BE2C (cell line): Measurements from ENCODE around the gene CLIC4.
"Not testable (repeated sequence)": the region's sequence is repeated elsewhere in the genome, so short reads cannot be mapped to it uniquely, and the experiment has no call there.

Experiments
- DNase-seq: peaks from one replicate; pipeline ENCODE4 v3.0.0-alpha.2; 2020
- H3K27me3 ChIP-seq: fragments of 250-450 bp; sonication (Bioruptor Pico); 2 replicates; pipeline ENCODE4 v1.5.1; 2020; ENCODE audit warnings: mild to moderate bottlenecking
- H3K36me3 ChIP-seq: fragments of 250-450 bp; sonication (Bioruptor Pico); 2 replicates; pipeline ENCODE4 v1.5.1; 2020; ENCODE audit warnings: mild to moderate bottlenecking
- H3K4me1 ChIP-seq: fragments of 250-450 bp; sonication (Bioruptor Pico); 2 replicates; pipeline ENCODE4 v1.5.1; 2020
- H3K4me3 ChIP-seq: 2 replicates; pipeline ENCODE4 v1.5.1; 2011; ENCODE audit warnings: low read depth, low read length
- H3K9me3 ChIP-seq: fragments of 250-450 bp; sonication (Bioruptor Pico); 2 replicates; pipeline ENCODE4 v1.5.1; 2020
- TF ChIP-seq, protein P1 (sequence below): IDR thresholded peaks from 2 replicates; pipeline ENCODE4 v1.5.1; 2012; ENCODE audit warnings: mild to moderate bottlenecking, low read depth, low read length

CLIC4 gene

DNA sequence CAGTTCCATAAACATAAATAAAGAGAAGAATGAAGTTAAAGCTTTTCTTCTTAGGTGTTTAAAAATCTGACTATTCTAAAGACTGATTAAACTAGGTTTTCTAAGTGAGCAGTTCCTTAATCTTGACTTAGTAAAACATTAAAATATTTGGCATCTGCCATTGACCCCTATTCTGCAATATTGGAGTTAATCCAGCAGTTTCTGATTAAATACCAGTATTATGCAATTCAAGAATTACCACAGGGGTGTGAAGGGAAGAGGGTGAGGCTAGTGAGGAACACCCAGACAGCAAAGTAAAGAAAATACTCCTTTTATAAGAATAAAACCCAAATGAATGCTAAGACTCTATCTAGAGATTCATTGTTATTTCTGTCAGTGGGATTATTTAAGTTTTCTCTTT is 40.9 kb downstream of the CLIC4 start:
- Histone ChIP-seq H3K4me3 (no peak overlapping the region), H3K4me1 (no peaks in the 10 kb centered on the region), H3K27me3 (no peaks in the 10 kb centered on the region), H3K36me3 (no peaks in the 10 kb centered on the region), H3K9me3 (no peaks in the 10 kb centered on the region)
- DNase-seq: no peak
- TF ChIP-seq, protein P1, sequence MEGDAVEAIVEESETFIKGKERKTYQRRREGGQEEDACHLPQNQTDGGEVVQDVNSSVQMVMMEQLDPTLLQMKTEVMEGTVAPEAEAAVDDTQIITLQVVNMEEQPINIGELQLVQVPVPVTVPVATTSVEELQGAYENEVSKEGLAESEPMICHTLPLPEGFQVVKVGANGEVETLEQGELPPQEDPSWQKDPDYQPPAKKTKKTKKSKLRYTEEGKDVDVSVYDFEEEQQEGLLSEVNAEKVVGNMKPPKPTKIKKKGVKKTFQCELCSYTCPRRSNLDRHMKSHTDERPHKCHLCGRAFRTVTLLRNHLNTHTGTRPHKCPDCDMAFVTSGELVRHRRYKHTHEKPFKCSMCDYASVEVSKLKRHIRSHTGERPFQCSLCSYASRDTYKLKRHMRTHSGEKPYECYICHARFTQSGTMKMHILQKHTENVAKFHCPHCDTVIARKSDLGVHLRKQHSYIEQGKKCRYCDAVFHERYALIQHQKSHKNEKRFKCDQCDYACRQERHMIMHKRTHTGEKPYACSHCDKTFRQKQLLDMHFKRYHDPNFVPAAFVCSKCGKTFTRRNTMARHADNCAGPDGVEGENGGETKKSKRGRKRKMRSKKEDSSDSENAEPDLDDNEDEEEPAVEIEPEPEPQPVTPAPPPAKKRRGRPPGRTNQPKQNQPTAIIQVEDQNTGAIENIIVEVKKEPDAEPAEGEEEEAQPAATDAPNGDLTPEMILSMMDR: no peak

DNA sequence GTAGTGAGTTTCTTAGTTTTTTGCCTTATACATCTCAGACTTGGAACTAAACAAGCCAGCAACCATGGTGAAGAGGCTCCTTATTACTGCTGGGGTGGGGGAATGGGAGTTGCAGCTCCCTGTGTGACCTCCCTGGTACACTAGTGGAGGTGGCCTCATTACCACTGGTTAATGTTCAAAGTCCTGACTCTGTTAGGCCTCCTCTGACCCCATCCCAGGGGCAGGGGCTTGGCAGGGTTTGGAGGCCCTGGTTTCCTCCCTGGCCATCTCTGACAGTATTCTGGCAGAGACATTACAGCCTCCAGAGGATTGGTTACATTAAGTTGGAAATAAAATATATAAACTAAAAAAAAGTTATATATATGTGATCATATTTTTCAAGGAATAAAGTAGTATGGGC is 45.2 kb downstream of the CLIC4 start:
- Histone ChIP-seq H3K27me3 (no peaks in the 10 kb centered on the region), H3K36me3 (no peaks in the 10 kb centered on the region), H3K9me3 (no peaks in the 10 kb centered on the region), H3K4me3 (no peak overlapping the region), H3K4me1 (no peaks in the 10 kb centered on the region)
- TF ChIP-seq, protein P1: no peak
- no peak for DNase-seq

DNA sequence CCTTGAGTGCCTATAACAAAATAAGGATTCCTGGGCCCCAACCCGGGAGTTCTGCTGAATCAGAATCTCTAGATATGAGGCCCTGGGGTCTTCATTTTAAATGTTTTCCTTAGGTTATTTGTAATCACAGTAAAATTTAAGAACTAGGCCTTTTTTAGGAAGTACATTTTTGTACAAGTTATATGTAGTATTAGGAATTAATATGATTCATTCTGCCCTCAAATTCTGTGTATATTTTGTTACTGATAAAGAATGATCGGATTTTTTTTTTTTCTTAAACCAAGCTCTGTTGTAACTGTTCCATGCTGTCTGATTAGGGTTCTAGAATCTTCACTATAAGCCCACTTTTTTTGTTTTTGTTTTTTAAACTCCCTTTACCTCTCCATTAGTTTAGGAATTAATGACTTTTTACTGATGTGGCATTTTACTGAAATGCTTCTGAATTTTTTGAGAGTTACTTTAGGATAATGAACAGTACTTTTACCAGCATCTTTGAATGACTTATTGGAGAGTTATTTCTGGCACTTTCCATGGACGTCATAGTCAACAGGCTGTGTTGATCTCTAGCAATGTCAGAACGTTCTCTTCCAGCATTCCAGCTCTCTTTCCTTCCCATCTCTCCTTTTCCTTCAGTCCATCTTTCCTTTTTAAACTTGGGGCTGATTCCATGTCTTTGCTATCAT is 48.3 kb downstream of the CLIC4 start:
- Histone ChIP-seq H3K9me3 (no peaks in the 10 kb centered on the region), H3K36me3 (peaks cover 5% of the 10 kb centered on the region), H3K4me3 (no peak overlapping the region), H3K4me1 (no peaks in the 10 kb centered on the region), H3K27me3 (no peaks in the 10 kb centered on the region)
- TF ChIP-seq, protein P1: no peak
- no peak for DNase-seq

DNA sequence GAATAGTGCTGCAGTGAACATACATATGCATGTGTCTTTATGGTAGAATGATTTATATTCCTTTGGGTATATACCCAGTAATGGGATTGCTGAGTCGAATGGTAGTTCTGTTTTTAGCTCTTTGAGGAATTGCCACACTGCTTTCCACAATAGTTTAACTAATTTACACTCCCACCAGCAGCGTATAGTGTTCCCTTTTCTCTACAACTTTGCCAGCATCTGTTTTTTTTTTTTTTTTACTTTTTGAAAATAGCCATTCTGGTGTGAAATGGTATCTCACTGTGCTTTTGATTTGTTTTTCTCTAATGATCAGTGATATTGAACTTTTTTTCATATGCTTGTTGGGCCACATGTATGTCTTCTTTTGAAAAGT is 48.9 kb downstream of the CLIC4 start:
- not testable (repeated sequence) for H3K4me3 ChIP-seq, H3K9me3 ChIP-seq, H3K36me3 ChIP-seq, DNase-seq, H3K4me1 ChIP-seq, H3K27me3 ChIP-seq

DNA sequence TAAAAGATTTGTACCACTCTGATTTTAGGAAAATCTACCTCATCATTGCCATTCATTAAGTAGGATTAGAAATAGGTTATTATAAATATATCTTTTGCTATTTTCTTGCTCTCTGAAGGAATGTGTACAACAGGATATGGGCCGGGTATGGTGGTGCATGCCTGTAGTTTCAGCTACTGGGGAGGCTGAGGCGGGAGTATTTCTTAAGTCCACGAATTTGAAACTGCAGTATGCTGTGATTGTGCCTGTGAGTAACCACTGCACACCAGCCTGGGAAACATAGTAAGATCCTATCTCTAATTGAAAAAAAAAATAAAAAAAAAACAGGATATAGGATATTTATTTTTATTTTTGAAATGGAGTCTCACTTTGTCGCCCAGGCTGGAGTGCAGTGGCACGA is 50.0 kb downstream of the CLIC4 start:
- no peaks in the 10 kb centered on the region for H3K9me3 ChIP-seq
- no peak overlapping the region for H3K4me3 ChIP-seq
- no peaks in the 10 kb centered on the region for H3K4me1 ChIP-seq
- peaks cover 5% of the 10 kb centered on the region for H3K36me3 ChIP-seq
- no peaks in the 10 kb centered on the region for H3K27me3 ChIP-seq
- TF ChIP-seq, protein P1: no peak
- no peak for DNase-seq

DNA sequence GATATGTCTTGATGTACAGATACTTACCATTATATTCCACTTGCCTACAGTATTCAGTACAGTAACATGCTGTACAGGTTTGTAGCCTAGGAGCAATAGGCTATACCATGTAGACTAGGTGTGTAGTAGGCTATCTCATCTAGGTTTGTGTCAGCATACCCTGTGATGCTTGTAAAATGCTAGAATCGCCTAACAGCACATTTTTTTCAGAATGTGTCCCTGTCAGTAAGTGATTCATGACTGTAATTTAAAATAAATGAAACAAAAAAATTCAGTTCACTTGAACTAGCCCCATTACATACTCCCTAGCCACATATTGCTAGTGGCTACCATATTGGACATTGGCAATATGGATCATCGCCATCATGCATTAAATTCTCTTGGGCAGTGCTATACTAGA is 51.3 kb downstream of the CLIC4 start:
- Histone ChIP-seq H3K27me3 (no peaks in the 10 kb centered on the region), H3K4me1 (no peaks in the 10 kb centered on the region), H3K36me3 (peaks cover 5% of the 10 kb centered on the region), H3K9me3 (no peaks in the 10 kb centered on the region), H3K4me3 (no peak overlapping the region)
- no peak for DNase-seq
- TF ChIP-seq, protein P1: no peak

DNA sequence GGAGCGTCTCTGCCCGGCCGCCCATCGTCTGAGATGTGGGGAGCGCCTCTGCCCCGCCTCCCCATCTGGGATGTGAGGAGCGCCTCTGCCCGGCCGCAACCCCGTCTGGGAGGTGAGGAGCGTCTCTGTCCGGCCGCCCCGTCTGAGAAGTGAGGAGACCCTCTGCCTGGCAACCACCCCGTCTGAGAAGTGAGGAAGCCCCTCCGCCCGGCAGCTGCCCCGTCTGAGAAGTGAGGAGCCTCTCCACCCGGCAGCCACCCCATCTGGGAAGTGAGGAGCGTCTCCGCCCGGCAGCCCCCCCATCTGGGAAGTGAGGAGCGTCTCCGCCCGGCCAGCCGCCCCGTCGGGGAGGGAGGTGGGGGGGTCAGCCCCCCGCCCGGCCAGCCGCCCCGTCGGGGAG is 54.0 kb downstream of the CLIC4 start:
- H3K4me3 ChIP-seq, DNase-seq, H3K9me3 ChIP-seq, H3K27me3 ChIP-seq, H3K36me3 ChIP-seq, H3K4me1 ChIP-seq: not testable (repeated sequence)
